ENCODE data around the gene ZNF592.

Gene ZNF592

GRCh38 chr15:84804005-84804900 lies 55.9 kb downstream of the ZNF592 start:
- DNase-seq (ENCODE audit: low read depth in 1 of 2, low spot score in 1 of 2) = no peak

DNA sequence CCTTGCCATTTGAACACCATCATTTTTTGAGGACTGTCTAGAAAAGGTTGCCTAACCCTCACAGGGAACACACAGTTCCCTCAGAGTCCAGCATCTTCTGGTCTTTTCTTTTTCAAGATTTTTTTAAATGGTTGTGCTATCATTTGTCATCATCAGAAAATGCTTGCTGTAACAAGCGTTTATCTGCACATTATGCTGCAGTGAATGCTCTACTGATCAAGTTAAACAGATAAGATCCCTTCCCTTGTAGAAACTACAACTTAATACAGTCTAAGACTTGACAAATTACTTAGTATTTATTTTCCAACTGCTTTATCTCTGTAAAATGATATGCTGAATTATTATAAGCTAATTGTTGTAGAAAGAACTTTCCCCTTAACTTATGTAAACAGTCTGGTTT lies 56.8 kb downstream of the ZNF592 start:
- DNase-seq (ENCODE audit: low read depth in 1 of 2, low spot score in 1 of 2) = no peak

DNA sequence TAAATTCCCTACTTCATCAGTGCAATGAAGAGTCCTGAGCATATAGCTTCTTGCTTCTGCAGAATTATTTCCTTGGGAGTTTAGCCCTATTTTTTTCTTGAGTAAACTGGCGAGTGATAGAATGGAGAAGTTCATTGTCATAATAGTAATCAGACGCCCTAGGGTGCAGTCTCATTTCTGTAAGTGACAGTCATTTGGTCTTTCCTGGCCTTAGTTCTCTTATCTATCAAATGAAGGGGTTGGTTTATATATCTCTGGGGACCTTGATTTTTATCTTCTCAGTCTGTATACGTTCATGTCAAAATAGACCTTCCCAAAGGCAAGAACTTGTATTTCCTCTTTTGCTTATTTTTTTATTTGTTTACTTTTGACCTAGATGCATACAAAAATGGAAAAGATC lies 58.8 kb downstream of the ZNF592 start:
- no peak for DNase-seq (ENCODE audit: low read depth in 1 of 2, low spot score in 1 of 2)

- no peak for DNase-seq (ENCODE audit: low read depth in 1 of 2, low spot score in 1 of 2)
These were observed 61.9 kb downstream of the ZNF592 start for GRCh38 chr15:84810073-84810840.

DNA sequence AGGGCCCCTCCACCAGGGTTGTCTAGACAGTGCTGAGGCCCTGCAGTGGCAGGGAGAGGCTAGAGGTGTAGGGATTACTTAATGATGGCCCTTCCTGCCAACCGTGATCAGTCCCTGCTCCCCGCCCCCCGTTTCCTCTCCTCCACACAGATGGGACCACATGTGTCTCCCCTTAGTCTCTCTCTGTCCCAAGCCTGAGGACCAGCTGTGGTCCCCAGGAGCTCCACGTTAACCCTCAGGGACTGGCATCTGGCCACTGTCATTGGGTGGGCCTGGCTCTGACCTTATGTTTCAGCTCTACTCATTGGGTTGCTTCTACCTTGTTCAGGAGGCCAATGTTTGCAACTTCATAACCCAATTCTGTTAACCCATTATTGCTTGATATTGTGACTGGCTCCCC lies 62.8 kb downstream of the ZNF592 start:
- no peak for DNase-seq (ENCODE audit: low read depth in 1 of 2, low spot score in 1 of 2)

DNA sequence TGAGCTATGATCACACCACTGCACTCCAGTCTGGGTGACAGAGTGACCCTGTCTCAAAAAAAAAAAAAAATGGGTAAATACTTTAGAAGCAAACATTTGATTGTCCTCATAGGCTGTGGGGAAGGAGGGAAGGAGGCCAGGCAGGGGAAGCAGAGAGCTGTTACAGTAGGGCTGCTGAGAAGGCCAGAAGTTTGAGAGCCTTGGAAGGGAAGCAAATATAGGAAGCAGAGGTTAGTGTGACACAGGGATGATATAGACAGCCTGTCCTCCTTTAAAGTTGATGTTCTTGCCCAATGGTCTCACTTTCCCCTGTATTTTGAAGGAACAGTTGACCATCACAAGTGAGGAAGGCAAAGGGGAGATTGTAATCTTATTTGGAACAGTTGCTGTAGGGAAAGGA lies 63.4 kb downstream of the ZNF592 start:
- no peak for DNase-seq (ENCODE audit: low read depth in 1 of 2, low spot score in 1 of 2)

GRCh38 chr15:84812842-84813241 lies 64.5 kb downstream of the ZNF592 start:
- no peak for DNase-seq (ENCODE audit: low read depth in 1 of 2, low spot score in 1 of 2)

- no peak for DNase-seq (ENCODE audit: low read depth in 1 of 2, low spot score in 1 of 2)
These were observed 65.0 kb downstream of the ZNF592 start for GRCh38 chr15:84813435-84813834.

GRCh38 chr15:84813931-84814330 lies 65.5 kb downstream of the ZNF592 start:
- no peak for DNase-seq (ENCODE audit: low read depth in 1 of 2, low spot score in 1 of 2)

DNA sequence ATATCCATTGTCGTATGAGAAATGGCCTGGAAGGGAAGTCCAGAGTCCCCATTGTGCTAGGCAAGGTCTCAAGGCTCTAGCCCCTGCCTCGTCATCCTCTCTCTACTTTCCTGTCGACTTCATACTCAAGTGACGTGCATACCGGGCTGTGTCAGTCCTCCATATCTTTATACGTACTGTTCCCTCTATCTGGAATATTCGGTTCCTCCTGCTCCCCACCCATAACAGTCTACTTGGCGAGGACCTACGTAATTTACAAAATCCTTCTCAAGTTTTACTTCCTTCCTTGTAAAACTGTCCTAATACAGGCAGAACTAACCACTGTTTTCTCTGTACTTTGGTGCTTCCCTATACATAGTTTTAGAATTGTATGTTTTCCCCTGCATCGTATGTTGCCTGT lies 66.5 kb downstream of the ZNF592 start:
- no peak for DNase-seq (ENCODE audit: low read depth in 1 of 2, low spot score in 1 of 2)

DNA sequence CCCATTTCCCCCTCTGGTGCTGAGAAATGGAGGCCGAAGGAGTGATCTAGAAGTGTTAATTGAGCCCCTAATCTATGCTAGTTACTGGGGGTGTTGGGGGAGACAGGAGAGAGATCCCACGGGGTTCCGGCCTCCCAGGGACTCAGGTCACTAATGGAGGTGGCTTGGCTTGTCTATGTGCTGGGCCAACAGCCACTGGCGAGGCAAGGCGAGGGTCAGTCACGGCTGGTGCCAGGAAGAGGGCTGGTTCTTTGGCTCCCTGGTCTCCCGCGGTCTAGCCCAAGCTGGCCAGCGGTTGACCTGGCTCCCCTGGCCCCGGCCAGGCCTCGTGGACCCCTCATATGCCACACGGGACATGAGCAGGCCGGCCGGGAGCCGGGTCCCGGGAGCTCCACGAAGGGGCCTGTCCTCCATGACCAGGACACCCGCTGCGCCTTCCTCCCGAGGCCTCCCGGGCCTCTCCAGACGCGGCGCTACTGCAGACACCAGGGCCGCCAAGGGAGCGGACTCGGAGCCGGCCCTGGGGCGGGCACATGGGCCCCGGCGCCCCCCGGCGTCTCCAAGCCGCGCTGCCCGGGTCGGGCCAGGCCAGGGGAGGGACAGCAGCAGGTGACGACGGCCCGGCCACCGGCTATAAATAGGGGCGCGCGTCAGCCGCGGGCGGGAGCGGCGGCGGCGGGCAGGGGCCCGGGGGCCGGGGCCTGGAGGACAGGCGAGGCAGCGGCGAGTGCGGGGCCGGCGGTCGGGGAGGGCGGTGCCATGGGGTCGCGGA lies 68.5 kb downstream of the ZNF592 start, which contains the start of gene ALPK3:
Gene ALPK3 (plus strand): TSS at position 663 of the 772 bp plus-strand sequence. CDS start 97 bp downstream, at position 760.
- DNase-seq (ENCODE audit: low read depth in 1 of 2, low spot score in 1 of 2) = no peak

GRCh38 chr15:84817466-84818081 lies 69.2 kb downstream of the ZNF592 start:
- no peak for DNase-seq (ENCODE audit: low read depth in 1 of 2, low spot score in 1 of 2)

DNA sequence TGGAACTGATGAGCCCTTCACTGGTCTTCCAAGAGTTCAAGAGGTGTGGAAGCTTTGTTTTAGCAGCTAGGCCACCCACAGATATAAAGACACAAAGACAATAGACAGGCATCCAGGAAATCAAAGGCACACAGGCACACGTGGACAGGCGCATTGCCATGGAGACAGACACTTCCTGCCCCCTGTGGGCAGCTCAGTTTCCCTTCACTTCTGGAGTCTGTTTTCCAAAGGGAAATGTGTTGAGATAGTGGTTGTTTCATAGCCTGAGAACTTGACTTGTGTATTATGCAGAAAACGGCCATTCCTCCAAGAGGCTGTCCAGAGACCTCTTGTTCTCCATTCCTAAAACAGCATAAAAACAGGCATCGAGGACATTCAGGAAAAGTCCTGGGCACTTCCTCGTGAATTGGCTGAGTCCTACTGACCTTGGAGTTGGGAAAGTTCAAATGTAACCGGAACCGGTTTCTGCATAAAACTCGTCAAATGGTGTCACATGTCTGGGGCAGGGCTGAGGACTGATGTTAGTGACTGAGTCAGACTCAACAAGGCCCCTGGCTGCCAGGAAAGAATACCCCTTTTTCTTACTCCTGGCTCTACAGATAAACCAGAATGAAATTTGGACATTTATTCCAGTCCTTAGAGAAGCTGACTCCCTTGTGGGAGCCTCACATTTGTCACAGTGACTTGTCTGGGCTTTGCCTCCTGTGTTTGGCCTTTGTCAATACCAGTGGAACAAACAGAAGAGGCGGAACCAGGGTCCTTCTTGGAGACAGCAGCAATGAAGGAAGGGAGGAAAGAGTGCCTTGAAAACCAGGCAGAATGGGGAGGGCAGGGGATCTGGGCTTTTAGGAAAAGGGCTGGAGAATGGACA lies 70.1 kb downstream of the ZNF592 start:
- no peak for DNase-seq (ENCODE audit: low read depth in 1 of 2, low spot score in 1 of 2)

GRCh38 chr15:84819291-84819768 lies 70.9 kb downstream of the ZNF592 start:
- DNase-seq (ENCODE audit: low read depth in 1 of 2, low spot score in 1 of 2) = no peak

DNA sequence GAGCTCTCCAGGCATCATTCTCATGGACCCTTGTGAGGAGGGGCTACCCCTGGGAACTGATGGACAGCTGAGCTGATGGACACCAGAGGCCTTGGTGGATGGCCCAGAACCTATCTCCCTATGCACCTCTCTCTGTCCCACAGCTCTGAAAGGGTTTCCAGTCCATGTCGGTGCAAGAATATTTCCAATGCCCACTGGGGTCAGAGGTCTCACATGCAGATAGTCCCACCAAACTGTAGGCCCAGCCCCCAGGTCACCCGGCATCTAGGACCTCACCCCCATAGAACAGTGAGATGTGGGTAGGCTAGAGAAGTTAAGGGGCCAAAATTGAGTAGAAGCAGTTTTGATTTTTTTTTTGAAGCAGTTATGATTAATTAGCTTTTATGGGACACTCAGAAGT lies 71.4 kb downstream of the ZNF592 start:
- no peak for DNase-seq (ENCODE audit: low read depth in 1 of 2, low spot score in 1 of 2)

DNA sequence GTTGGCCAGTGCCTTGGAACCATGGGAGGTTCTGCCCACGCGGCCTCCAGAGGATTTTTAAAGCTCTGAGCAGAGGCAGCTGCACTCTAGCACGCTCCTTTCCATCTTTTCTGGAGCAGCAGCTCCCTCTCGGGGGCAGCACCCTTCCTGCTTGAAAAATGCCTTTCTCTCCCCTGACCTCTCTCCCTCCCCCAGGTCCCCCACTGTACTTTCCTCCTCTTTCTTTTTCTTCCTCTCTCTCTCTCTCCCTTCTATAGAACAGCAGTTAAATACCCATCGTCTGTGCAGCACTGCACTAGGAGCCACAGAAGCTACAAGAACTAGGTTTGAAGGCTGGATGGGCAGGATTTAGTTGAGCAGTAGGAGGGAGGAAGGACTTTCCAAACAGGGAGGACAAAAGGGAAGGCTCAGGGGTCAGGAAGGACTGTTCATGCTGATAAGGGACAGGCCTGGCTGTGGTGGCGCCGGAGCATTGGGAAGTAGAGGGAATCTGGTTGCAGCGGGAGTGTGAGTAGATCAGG lies 73.2 kb downstream of the ZNF592 start:
- no peak for DNase-seq (ENCODE audit: low read depth in 1 of 2, low spot score in 1 of 2)

- no peak for DNase-seq (ENCODE audit: low read depth in 1 of 2, low spot score in 1 of 2)
These were observed 74.4 kb downstream of the ZNF592 start for GRCh38 chr15:84822653-84823281.

DNA sequence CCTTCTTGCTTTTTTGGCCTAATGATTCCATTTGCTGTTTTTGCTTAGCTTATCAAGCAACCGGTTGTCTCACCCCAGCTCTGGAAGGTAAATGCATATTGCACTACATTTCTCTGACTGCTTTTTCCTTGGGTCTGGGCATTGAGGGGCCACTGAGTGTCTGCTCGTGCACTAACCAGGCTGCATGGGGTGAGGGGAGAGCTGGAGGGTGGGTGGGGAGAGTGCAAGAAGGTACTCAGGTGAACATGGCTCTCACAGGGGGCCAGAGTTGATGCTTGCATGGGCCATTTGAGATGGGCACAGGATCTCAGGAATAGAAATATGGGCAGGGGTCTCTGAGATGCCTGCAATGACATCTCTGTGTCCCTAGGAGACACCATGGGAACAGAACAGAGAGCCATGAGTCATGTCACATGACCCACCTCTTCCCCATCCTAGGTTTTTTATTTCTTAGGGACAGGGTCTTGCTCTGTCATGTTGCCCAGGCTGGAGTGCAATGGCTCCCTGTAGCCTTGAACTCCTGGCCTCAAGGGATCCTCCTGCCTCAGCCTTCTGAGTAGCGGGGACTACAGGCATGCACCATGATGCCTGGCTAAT lies 75.0 kb downstream of the ZNF592 start:
- DNase-seq (ENCODE audit: low read depth in 1 of 2, low spot score in 1 of 2) = no peak
